Caco-2 (cell line): Measurements from ENCODE around the gene TVP23A. TPM values are rescaled to one million over a fixed set of nuclear protein-coding genes. Genes with fewer than 3 reads are reported as not detected.

Experiments
- BruUV-seq: library from RNA; stranded (reverse); fragments of 400-500 nt; replicated peaks from 2 replicates; lab custom pipeline; 2021; lab: Mats Ljungman, UMichigan
- CTCF ChIA-PET: fragments of 300-600 bp; sonication (Branson Sonifier 250); formaldehyde crosslinking; loops from one replicate; lab custom pipeline; 2022; ENCODE audit warnings: antibody characterized with exemption; lab: Charles Lee
- POLR2A ChIA-PET: fragments of 300-600 bp; sonication (Branson Sonifier 250); formaldehyde crosslinking; loops from one replicate; lab custom pipeline; 2022; ENCODE audit warnings: antibody characterized with exemption; lab: Charles Lee
- DNase-seq, 2 experiments: peaks; one replicate each; pipeline versions ENCODE4 v3.0.0 to v3.0.0-alpha.2; 2020 to 2022
- H3K27me3 ChIP-seq: replicated peaks from 2 replicates; pipeline ENCODE4 v1.6.0; 2011; ENCODE audit warnings: low read length; ENCODE audit not compliant: control insufficient read depth, insufficient read depth
- H3K36me3 ChIP-seq: 2 replicates; pipeline ENCODE4 v1.5.1; 2011; ENCODE audit warnings: low read length; ENCODE audit not compliant: control insufficient read depth, insufficient read depth
- H3K4me1 ChIP-seq: fragments of 250-450 bp; sonication (Bioruptor Pico); 2 replicates; pipeline ENCODE4 v1.5.1; 2020; ENCODE audit warnings: mild to moderate bottlenecking
- H3K4me3 ChIP-seq: 2 replicates; pipeline ENCODE4 v1.5.1; 2011; ENCODE audit warnings: low read depth, mild to moderate bottlenecking, control low read depth, low read length
- H3K9me3 ChIP-seq: fragments of 250-450 bp; sonication (Bioruptor Pico); 2 replicates; pipeline ENCODE4 v1.5.1; 2020; ENCODE audit warnings: mild to moderate bottlenecking, moderate library complexity
- H3K27ac Mint-ChIP-seq: one replicate; pipeline ENCODE4 v1.8.0; 2022; ENCODE audit warnings: mixed read lengths; ENCODE audit not compliant: unreplicated experiment
- H3K27me3 Mint-ChIP-seq: one replicate; pipeline ENCODE4 v1.8.0; 2022; ENCODE audit warnings: mixed read lengths; ENCODE audit not compliant: insufficient read depth, unreplicated experiment
- H3K36me3 Mint-ChIP-seq: one replicate; pipeline ENCODE4 v1.8.0; 2022; ENCODE audit warnings: mild to moderate bottlenecking, mixed read lengths; ENCODE audit not compliant: insufficient read depth, unreplicated experiment
- H3K4me1 Mint-ChIP-seq: one replicate; pipeline ENCODE4 v1.8.0; 2022; ENCODE audit warnings: low read depth, mixed read lengths; ENCODE audit not compliant: unreplicated experiment
- H3K4me3 Mint-ChIP-seq: one replicate; pipeline ENCODE4 v1.8.0; 2022; ENCODE audit warnings: mild to moderate bottlenecking, moderate library complexity, mixed read lengths; ENCODE audit not compliant: unreplicated experiment
- H3K9me3 Mint-ChIP-seq: one replicate; pipeline ENCODE4 v1.8.0; 2022; ENCODE audit warnings: mixed read lengths; ENCODE audit not compliant: unreplicated experiment
- intact Hi-C: fragments of 100-400 bp; cut with micrococcal nuclease; formaldehyde crosslinking; loops from one replicate; pipeline ENCODE4 v1.10.0; 2022; ENCODE audit not compliant: unreplicated experiment
- total RNA-seq: library from RNA; stranded (reverse); gene quantifications from 2 replicates; pipeline ENCODE4 v1.2.3, GENCODE V29; 2022
- TF ChIP-seq, protein P1 (sequence below), 2 experiments: fragments of 200-600 bp in 1 of 2; IDR thresholded peaks; 1 replicate in 1 of 2; 2 replicates in 1 of 2; pipeline versions ENCODE4 v1.5.1 to v1.8.0; 2011 to 2022; ENCODE audit warnings: antibody characterized with exemption in 1 of 2, control low read depth in 1 of 2, inconsistent platforms in 1 of 2, low read depth in 1 of 2, low read length in 1 of 2, mild to moderate bottlenecking in 1 of 2, moderate library complexity in 1 of 2; ENCODE audit not compliant: insufficient read depth in 1 of 2, severe bottlenecking in 1 of 2, unreplicated experiment in 1 of 2

The TVP23A gene
- total RNA-seq, 1 experiment from 2014 or later, result not detected

DNA sequence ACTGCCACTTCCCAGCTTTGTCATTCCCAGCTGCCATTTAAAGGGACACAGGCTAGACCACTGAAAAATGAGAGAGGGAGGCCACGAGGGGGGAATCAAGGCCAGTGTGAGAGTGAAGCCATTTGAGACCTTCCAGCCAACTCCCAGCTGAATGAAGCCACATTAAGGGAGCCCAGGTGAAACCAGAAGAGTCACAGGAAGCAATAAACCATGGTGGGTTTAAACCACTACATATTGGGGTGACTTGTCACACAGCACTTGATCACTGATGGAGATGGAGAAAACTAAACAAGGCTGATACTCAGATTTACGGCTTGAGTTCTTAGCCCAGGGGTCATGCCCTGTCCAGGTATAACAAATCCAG is 77.8 kb downstream of the TVP23A start:
- Histone ChIP-seq H3K36me3 (no peaks in the 10 kb centered on the region), H3K27me3 (no peaks in the 10 kb centered on the region), H3K4me3 (no peak overlapping the region), H3K4me1 (peaks cover 18% of the 10 kb centered on the region), H3K9me3 (no peaks in the 10 kb centered on the region)
- no TSS peak for BruUV-seq
- no peak for DNase-seq
- no peak overlapping the region for H3K4me3 Mint-ChIP-seq
- no peaks in the 10 kb centered on the region for H3K9me3 Mint-ChIP-seq
- peaks cover 12% of the 10 kb centered on the region for H3K4me1 Mint-ChIP-seq
- TF ChIP-seq, protein P1, sequence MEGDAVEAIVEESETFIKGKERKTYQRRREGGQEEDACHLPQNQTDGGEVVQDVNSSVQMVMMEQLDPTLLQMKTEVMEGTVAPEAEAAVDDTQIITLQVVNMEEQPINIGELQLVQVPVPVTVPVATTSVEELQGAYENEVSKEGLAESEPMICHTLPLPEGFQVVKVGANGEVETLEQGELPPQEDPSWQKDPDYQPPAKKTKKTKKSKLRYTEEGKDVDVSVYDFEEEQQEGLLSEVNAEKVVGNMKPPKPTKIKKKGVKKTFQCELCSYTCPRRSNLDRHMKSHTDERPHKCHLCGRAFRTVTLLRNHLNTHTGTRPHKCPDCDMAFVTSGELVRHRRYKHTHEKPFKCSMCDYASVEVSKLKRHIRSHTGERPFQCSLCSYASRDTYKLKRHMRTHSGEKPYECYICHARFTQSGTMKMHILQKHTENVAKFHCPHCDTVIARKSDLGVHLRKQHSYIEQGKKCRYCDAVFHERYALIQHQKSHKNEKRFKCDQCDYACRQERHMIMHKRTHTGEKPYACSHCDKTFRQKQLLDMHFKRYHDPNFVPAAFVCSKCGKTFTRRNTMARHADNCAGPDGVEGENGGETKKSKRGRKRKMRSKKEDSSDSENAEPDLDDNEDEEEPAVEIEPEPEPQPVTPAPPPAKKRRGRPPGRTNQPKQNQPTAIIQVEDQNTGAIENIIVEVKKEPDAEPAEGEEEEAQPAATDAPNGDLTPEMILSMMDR (IDR thresholded peaks at IDR 0.05; ENCODE audit: insufficient read depth in 1 of 2, low read depth in 1 of 2, low read length in 1 of 2, severe bottlenecking in 1 of 2, unreplicated experiment in 1 of 2), result no peak
- ChIA-PET CTCF (interaction anchor here (1.0 kb wide), 1 partner anchor 226 kb away, joined by 3 read pairs; no protein-coding TSS in a partner anchor), POLR2A (no interaction called here)
- intact Hi-C loops, result no loop called here
- peaks cover 9% of the 10 kb centered on the region for H3K36me3 Mint-ChIP-seq
- no peaks in the 10 kb centered on the region for H3K27me3 Mint-ChIP-seq
- H3K27ac Mint-ChIP-seq, result no peak overlapping the region

DNA sequence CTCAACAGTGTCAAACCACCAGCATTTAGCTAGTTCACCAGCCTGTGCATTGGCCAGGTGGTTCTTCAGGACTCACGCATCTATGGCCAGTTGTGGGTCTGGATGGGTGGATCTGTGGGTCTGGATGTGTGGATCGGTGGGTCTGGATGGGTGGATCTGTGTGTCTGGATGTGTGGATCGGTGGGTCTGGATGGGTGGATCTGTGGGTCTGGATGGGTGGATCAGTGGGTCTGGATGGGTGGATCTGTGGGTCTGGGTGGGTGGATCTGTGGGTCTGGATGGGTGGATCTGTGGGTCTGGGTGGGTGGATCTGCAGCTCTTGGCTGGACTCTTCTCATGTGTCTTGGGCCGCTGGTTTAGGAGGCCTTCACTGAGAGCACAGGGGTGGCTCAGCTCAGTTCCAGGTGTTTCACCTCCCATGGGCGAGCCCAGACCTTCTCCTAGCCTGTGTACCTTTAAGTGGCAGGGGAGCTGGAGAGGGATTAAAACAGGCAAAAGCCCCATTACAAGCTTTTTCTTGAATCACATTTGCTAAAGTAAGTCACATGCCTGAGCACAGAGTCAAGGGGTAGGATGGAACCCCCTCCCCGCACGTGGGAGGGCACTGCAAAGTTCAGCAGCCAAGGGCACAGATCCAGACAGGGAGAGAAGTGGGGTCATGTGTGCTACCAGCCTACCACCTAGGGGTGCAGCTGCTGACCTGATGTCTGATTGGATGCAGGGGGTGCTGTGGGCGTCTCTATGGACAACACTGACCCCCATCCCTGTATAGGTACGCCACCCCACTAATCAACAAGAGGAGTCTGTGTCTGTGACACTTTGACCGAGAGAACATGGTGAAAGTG is 78.4 kb downstream of the TVP23A start:
- Mint-ChIP-seq H3K4me3 (no peak overlapping the region), H3K27me3 (no peaks in the 10 kb centered on the region), H3K4me1 (peaks cover 12% of the 10 kb centered on the region), H3K9me3 (no peaks in the 10 kb centered on the region), H3K27ac (no peak overlapping the region), H3K36me3 (peaks cover 9% of the 10 kb centered on the region)
- Histone ChIP-seq H3K27me3 (no peaks in the 10 kb centered on the region), H3K36me3 (no peaks in the 10 kb centered on the region), H3K4me1 (peaks cover 18% of the 10 kb centered on the region), H3K4me3 (no peak overlapping the region), H3K9me3 (no peaks in the 10 kb centered on the region)
- ChIA-PET CTCF (interaction anchor here (1.0 kb wide), 1 partner anchor 225 kb away, joined by 3 read pairs; no protein-coding TSS in a partner anchor), POLR2A (no interaction called here)
- TF ChIP-seq, protein P1 (IDR thresholded peaks at IDR 0.05; ENCODE audit: insufficient read depth in 1 of 2, low read depth in 1 of 2, low read length in 1 of 2, severe bottlenecking in 1 of 2, unreplicated experiment in 1 of 2), result no peak
- BruUV-seq, result no TSS peak
- intact Hi-C loops, result loop anchor here (5.0 to 10.0 kb wide), 3 partner anchors 75 to 173 kb away; no protein-coding TSS in a partner anchor
- DNase-seq, result no peak

DNA sequence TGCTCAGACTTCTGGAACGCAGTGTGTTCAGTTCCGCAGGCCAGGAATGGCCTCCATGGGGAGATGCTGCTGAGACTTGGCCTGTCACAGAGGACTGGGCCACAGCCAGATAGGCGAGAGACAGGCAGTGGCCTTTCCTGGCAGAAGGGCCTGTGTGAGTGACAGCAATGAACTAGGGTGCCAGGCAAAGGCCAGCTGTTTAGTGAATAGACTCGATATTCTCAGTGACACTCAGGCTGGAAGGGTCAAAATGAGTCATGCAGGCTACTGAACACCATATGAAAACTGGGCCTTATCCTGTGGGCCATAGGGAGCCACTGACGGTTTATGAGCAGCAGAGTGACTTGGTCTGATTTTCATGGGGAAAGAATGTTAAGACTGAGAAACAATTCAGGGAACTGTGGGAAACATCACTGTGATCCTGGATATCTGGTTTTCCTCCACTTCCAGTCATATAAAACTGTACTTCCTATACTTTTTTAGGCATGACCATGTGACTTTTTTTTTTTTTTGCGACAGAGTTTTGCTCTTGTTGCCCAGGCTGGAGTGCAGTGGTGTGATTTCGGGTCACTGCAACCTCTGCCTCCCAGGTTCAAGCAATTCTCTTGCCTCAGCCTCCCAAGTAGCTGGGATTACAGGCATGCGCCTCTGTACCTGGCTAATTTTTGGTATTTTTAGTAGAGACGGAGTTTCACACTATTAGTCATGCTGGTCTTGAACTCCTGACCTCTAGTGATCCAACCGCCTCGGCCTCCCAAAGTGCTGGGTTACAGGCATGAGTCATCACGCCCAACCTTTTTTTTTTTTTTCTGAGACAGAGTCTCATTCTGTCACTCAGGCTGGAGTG is 80.1 kb downstream of the TVP23A start:
- H3K4me1 ChIP-seq, result peaks cover 18% of the 10 kb centered on the region
- peaks cover 6% of the 10 kb centered on the region for H3K4me1 Mint-ChIP-seq
- BruUV-seq, result no TSS peak
- ChIA-PET CTCF (interaction anchor here (0.7 kb wide), 1 partner anchor 176 kb away, joined by 4 read pairs; no protein-coding TSS in a partner anchor), POLR2A (no interaction called here)
- no peaks in the 10 kb centered on the region for H3K27me3 Mint-ChIP-seq
- no peaks in the 10 kb centered on the region for H3K27me3 ChIP-seq
- H3K4me3 ChIP-seq, result no peak overlapping the region
- H3K36me3 Mint-ChIP-seq, result no peaks in the 10 kb centered on the region
- no peaks in the 10 kb centered on the region for H3K9me3 ChIP-seq
- intact Hi-C loops, result loop anchor here (5.0 to 10.0 kb wide), 3 partner anchors 74 to 171 kb away; no protein-coding TSS in a partner anchor
- DNase-seq, result peak; percentile 33 to 59
- H3K4me3 Mint-ChIP-seq, result no peak overlapping the region
- no peaks in the 10 kb centered on the region for H3K36me3 ChIP-seq
- TF ChIP-seq, protein P1 (IDR thresholded peaks at IDR 0.05; ENCODE audit: insufficient read depth in 1 of 2, low read depth in 1 of 2, low read length in 1 of 2, severe bottlenecking in 1 of 2, unreplicated experiment in 1 of 2), result no peak
- no peak overlapping the region for H3K27ac Mint-ChIP-seq
- H3K9me3 Mint-ChIP-seq, result no peaks in the 10 kb centered on the region
